ENCODE data around the gene NSDHL. TPM values are rescaled to one million over a fixed set of nuclear protein-coding genes. Genes with fewer than 3 reads are reported as not detected.

NSDHL gene
- total and polyA plus RNA-seq, 2 of the 4 experiments (the other 2 are of a cell fraction): 22.8 to 26.0 TPM

GRCh38 chrX:152902502-152902820 lies 71.6 kb downstream of the NSDHL start:
- in situ Hi-C loops (cut with MboI; ENCODE audit: low sequenced_read_pairs): no loop called here
- H3K4me3 ChIP-seq (ENCODE audit: insufficient read depth, low read depth, low read length): no peak overlapping the region
- H3K9me3 ChIP-seq (ENCODE audit: control insufficient read depth, insufficient read depth, low read length): no peaks in the 10 kb centered on the region; the same call in 1 of the 2 replicates
- no peak overlapping the region for H2AK9ac ChIP-seq (replicated peaks; ENCODE audit: low read depth, low read length, poor library complexity)
- no peak overlapping the region for H3K9ac ChIP-seq (ENCODE audit: low read depth, low read length)
- WGBS, 2 experiments (ENCODE audit: extremely low coverage in 2 of 2, insufficient read length in 1 of 2): no CpG with 5 or more reads among the region's 4 CpGs
- no peak overlapping the region for H4K8ac ChIP-seq (ENCODE audit: low read depth in 2 of 2, low read length in 2 of 2)
- no peaks in the 10 kb centered on the region for H3K36me3 ChIP-seq (ENCODE audit: control insufficient read depth, insufficient read depth, low read length)
- no peak overlapping the region for H3K27ac ChIP-seq (ENCODE audit: insufficient read depth, low read length)
- no peak overlapping the region for H2AFZ ChIP-seq (replicated peaks; ENCODE audit: low read length, poor library complexity)
- no TSS peak for BruUV-seq (replicated peaks)
- DNase-seq (no peak), ATAC-seq (ENCODE audit: low read depth) (no peak)
- POLR2A ChIA-PET (ENCODE audit: unreplicated experiment): no interaction called here
- H2BK5ac ChIP-seq (ENCODE audit: low read depth, low read length, poor library complexity, severe bottlenecking): no peak overlapping the region
- no peak overlapping the region for H2AK5ac ChIP-seq (ENCODE audit: low read depth, low read length)
- dilution Hi-C loops (cut with HindIII; ENCODE audit: low sequenced_read_pairs, unreplicated experiment): no loop called here
- no peak overlapping the region for H3K14ac ChIP-seq (replicated peaks; ENCODE audit: low read depth, low read length)
- intact Hi-C loops (cut with micrococcal nuclease): no loop called here
- H3K27me3 ChIP-seq (ENCODE audit: control insufficient read depth, insufficient read depth, low read length): no peaks in the 10 kb centered on the region; the same call in 1 of the 2 replicates
- H3K23ac ChIP-seq (ENCODE audit: low read depth, low read length): no peak overlapping the region
- no peak overlapping the region for H4K5ac ChIP-seq (ENCODE audit: low read depth, low read length)
- no peak overlapping the region for H3K4ac ChIP-seq (ENCODE audit: low read depth, low read length)
- H3K18ac ChIP-seq (ENCODE audit: low read depth, low read length): no peak overlapping the region
- peaks cover 4% of the 10 kb centered on the region; the same call in 1 of the 2 replicates for H3K4me1 ChIP-seq (ENCODE audit: control insufficient read depth, insufficient read depth, low read length)
- no peak overlapping the region for H2BK20ac ChIP-seq (ENCODE audit: low read depth, low read length)
- no peak overlapping the region for H3K56ac ChIP-seq (ENCODE audit: extremely low read depth, insufficient read depth, low read length)
- H3K4me2 ChIP-seq (ENCODE audit: low read depth, low read length): no peak overlapping the region
- no peak overlapping the region for H2BK120ac ChIP-seq (ENCODE audit: low read depth, low read length)
- no peak overlapping the region for H2BK15ac ChIP-seq (ENCODE audit: low read depth, low read length)
- H3K79me1 ChIP-seq (ENCODE audit: low read depth in 1 of 2, low read length in 2 of 2): no peaks in the 10 kb centered on the region
- CTCF ChIA-PET: no interaction called here
- TF ChIP-seq MAFK (IDR thresholded peaks at IDR 0.05; ENCODE audit: low read depth, low read length) (no peak), RFX5 (IDR thresholded peaks at IDR 0.05; ENCODE audit: low read depth, low read length) (no peak), ELK1 (IDR thresholded peaks at IDR 0.05; ENCODE audit: borderline replicate concordance, low read depth, low read length) (no peak), FOS (IDR thresholded peaks at IDR 0.05; ENCODE audit: low read depth, low read length) (no peak), NFE2L2 (IDR thresholded peaks at IDR 0.05; ENCODE audit: low read depth, low read length) (no peak), MAZ (IDR thresholded peaks at IDR 0.05; ENCODE audit: borderline replicate concordance, low read depth, low read length) (no peak)
- no peaks in the 10 kb centered on the region for H3K9me1 ChIP-seq (ENCODE audit: insufficient read depth, low read length)
- no peak overlapping the region for H4K91ac ChIP-seq (ENCODE audit: insufficient read depth, low read depth, low read length)
- H4K20me1 ChIP-seq (ENCODE audit: insufficient read depth, low read length): no peaks in the 10 kb centered on the region
